Loucy (cell line): ENCODE data around the gene ASPRV1.

Experiments
- EZH2phosphoT487 ChIP-seq: fragments of 200-600 bp; IDR thresholded peaks from 2 replicates; pipeline ENCODE4 v1.6.1; 2018; ENCODE audit warnings: antibody characterized with exemption, mild to moderate bottlenecking, moderate library complexity, borderline replicate concordance
- TF ChIP-seq, protein P1 (sequence below): fragments of 200-600 bp; sonication (generic); conservative IDR thresholded peaks from 2 replicates; pipeline ENCODE4 v1.5.1; 2014; ENCODE audit warnings: mild to moderate bottlenecking, antibody characterized with exemption, low read length

DNA sequence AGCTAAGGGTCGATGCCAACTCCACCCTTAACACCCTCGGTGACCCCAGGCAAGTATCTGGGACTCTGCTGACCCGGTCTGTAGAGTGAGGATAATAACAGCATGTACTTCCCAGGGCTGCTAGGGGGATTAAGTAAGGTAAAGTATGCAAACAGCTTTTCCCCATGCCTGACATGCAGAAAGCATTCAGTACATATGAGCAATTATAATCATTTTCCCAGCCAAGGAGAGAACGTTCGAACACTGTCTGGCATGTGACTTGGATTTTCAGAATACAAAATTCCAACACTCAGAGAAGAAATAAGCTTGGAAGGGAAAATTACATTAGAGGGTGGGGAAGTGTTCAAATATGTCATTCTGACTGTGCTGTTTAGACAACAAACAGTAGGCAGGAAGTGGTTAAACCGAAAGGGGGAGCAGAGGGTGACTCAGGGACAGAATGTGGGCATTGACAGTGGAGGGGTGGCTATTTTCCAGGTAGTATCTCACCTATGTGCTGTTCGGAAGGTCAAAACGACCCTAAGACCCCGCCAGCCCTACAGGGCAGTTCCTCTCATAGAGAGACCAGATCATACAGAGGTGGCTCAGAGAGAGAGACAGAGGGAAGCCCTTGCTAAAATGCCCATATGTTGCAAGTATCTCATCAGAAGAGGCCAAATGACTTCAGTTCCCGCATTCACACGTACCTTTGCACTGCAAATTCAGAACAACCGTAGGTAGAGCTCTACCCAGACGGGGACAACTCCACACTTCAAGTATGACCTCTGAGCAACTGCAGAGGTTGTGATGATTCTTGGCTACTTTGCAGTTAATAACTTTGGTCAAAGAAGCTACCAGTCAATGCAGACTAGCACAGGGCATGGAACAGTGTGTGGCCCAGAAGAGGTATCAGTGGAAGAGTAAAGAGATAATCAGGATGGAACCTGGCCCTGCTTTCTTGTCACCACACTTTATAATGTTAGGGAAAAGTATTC is 14.8 kb downstream of the ASPRV1 start:
- TF ChIP-seq, protein P1, sequence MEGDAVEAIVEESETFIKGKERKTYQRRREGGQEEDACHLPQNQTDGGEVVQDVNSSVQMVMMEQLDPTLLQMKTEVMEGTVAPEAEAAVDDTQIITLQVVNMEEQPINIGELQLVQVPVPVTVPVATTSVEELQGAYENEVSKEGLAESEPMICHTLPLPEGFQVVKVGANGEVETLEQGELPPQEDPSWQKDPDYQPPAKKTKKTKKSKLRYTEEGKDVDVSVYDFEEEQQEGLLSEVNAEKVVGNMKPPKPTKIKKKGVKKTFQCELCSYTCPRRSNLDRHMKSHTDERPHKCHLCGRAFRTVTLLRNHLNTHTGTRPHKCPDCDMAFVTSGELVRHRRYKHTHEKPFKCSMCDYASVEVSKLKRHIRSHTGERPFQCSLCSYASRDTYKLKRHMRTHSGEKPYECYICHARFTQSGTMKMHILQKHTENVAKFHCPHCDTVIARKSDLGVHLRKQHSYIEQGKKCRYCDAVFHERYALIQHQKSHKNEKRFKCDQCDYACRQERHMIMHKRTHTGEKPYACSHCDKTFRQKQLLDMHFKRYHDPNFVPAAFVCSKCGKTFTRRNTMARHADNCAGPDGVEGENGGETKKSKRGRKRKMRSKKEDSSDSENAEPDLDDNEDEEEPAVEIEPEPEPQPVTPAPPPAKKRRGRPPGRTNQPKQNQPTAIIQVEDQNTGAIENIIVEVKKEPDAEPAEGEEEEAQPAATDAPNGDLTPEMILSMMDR = no peak
- no peak for TF ChIP-seq EZH2phosphoT487
